ENCODE measurements around the gene KRT23. TPM values are rescaled to one million over a fixed set of nuclear protein-coding genes. Genes with fewer than 3 reads are reported as not detected.

KRT23 gene
- total and polyA plus RNA-seq, 10 of the 15 experiments (the other 5 are each of a cell fraction or from before 2014, with no cell fraction given), result not detected

DNA sequence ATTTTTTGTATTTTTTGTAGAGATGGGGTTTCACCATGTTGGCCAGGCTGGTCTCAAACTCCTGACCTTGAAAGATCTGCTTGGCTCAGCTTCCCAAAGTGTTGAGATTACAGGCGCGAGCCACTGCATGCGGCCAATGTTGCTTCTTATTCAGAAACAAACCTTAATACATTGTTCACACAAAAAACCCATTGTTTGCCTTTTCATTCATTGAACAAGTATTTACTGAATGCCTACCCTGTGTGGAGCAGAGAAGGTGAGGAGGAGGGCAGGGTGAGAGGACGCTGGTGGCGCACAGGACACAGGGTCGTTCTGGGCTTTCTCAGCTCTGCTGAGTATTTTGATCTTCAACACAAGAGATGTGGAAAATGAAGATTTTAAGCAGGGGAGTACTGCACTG is 8.0 kb upstream of the KRT23 start:
- H3K4me2 ChIP-seq (ENCODE audit: control insufficient read depth, insufficient read depth), result no peak overlapping the region
- BruUV-seq (replicated peaks), result no TSS peak
- no peaks in the 10 kb centered on the region for H3K27me3 ChIP-seq (replicated peaks in 1 of 2; ENCODE audit: control insufficient read depth in 2 of 2, insufficient read depth in 2 of 2, low read length in 1 of 2)
- H4K20me1 ChIP-seq (ENCODE audit: control insufficient read depth, insufficient read depth), result no peaks in the 10 kb centered on the region
- H3K9ac ChIP-seq (ENCODE audit: control insufficient read depth, insufficient read depth, low read length), result no peak overlapping the region
- DNase-seq (ENCODE audit: low read depth, low spot score) (no peak), FAIRE-seq (no peak), ATAC-seq (no peak)
- H3K36me3 ChIP-seq (ENCODE audit: control insufficient read depth in 2 of 2, insufficient read depth in 2 of 2, low read length in 1 of 2), result no peaks in the 10 kb centered on the region
- WGBS (ENCODE audit: insufficient coverage, insufficient replicate concordance, low lambda C conversion rate, missing lambda C conversion rate), result 79% methylated on average over 6 of the region's 6 CpGs
- ChIA-PET CTCF (no interaction called here), POLR2A (no interaction called here), RAD21 (ENCODE audit: unreplicated experiment) (no interaction called here), SMC1A (ENCODE audit: uncharacterized antibody, unreplicated experiment) (no interaction called here)
- intact Hi-C loops (cut with micrococcal nuclease; ENCODE audit: unreplicated experiment) (no loop called here), in situ Hi-C loops (cut with MboI) (no loop called here)
- TF ChIP-seq ZNF217 (IDR thresholded peaks at IDR 0.05) (no peak), FOS (IDR thresholded peaks at IDR 0.05; ENCODE audit: borderline replicate concordance, extremely low read depth, insufficient read length) (no peak), E2F4 (IDR thresholded peaks at IDR 0.05; ENCODE audit: low read depth, low read length) (no peak), SMAD5 (IDR thresholded peaks at IDR 0.05; ENCODE audit: low read depth) (no peak), POLR2AphosphoS5 (IDR thresholded peaks at IDR 0.05; ENCODE audit: low read length) (no peak), RCOR1 (conservative IDR thresholded peaks at IDR 0.05; ENCODE audit: low read depth, low read length) (no peak), RFX5 (IDR thresholded peaks at IDR 0.05; ENCODE audit: low read depth, low read length) (no peak), MTA2 (IDR thresholded peaks at IDR 0.05; ENCODE audit: low read depth) (no peak)
- TF ChIP-seq, protein P1, sequence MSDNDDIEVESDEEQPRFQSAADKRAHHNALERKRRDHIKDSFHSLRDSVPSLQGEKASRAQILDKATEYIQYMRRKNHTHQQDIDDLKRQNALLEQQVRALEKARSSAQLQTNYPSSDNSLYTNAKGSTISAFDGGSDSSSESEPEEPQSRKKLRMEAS (IDR thresholded peaks at IDR 0.05; ENCODE audit: low read depth, low read length), result no peak
- H3K4me3 ChIP-seq, result no peak overlapping the region
- H3K79me2 ChIP-seq (ENCODE audit: control insufficient read depth, insufficient read depth, low read length), result no peaks in the 10 kb centered on the region
- no peaks in the 10 kb centered on the region for H3K4me1 ChIP-seq (ENCODE audit: control insufficient read depth, insufficient read depth, low read length)
- no peak overlapping the region for H3K27ac ChIP-seq (ENCODE audit: control insufficient read depth, insufficient read depth)
- no peaks in the 10 kb centered on the region for H3K9me3 ChIP-seq (replicated peaks; ENCODE audit: control insufficient read depth, insufficient read depth, low read length)
- H2AFZ ChIP-seq (ENCODE audit: control insufficient read depth, low read depth, low read length), result no peak overlapping the region

Data from GM12878 (cell line).